Stimulated activated CD4-positive, alpha-beta T cell treated with anti-CD3 and anti-CD28 coated beads, TNF-alpha, amount 100 ng/mL, for 48 hours (primary cell): Measurements from ENCODE around the gene VCX2.
"Not testable (repeated sequence)": the region's sequence is repeated elsewhere in the genome, so short reads cannot be mapped to it uniquely, and the experiment has no call there.

Experiments
- DNase-seq, 3 donors: peaks; one replicate each; pipeline ENCODE4 v3.0.0-alpha.2; 2020; ENCODE audit warnings: low read depth in 3 of 3

The VCX2 gene

GRCh38 chrX:8171169-8171568 is at the start of gene VCX2:
VCX2 (minus strand) TSS chrX:8171267; CDS start chrX:8170643, 624 bp downstream.
- DNase-seq: not testable (repeated sequence)

- no peak for DNase-seq
These were observed 33.9 kb upstream of the VCX2 start for GRCh38 chrX:8204943-8205342.

- no peak for DNase-seq
These were observed 33.3 kb upstream of the VCX2 start for GRCh38 chrX:8204169-8204935.

- no peak for DNase-seq
These were observed 30.8 kb upstream of the VCX2 start for GRCh38 chrX:8201896-8202331.

GRCh38 chrX:8196776-8197175 is 25.7 kb upstream of the VCX2 start:
- no peak for DNase-seq

- no peak for DNase-seq
These were observed 23.1 kb upstream of the VCX2 start for GRCh38 chrX:8194216-8194615.

GRCh38 chrX:8192276-8192675 is 21.2 kb upstream of the VCX2 start:
- DNase-seq: no peak

GRCh38 chrX:8191022-8191421 is 20.0 kb upstream of the VCX2 start:
- DNase-seq: no peak

- DNase-seq: no peak
These were observed 19.3 kb upstream of the VCX2 start for GRCh38 chrX:8190341-8190830.

GRCh38 chrX:8189096-8189830 is 18.2 kb upstream of the VCX2 start:
- no peak for DNase-seq

- DNase-seq: no peak
These were observed 12.3 kb upstream of the VCX2 start for GRCh38 chrX:8183346-8183745.

GRCh38 chrX:8179656-8180055 is 8.6 kb upstream of the VCX2 start:
- no peak for DNase-seq

- DNase-seq: not testable (repeated sequence)
These were observed 17.1 kb downstream of the VCX2 start for GRCh38 chrX:8154011-8154410.

- no peak for DNase-seq
These were observed 23.8 kb downstream of the VCX2 start for GRCh38 chrX:8147226-8147625.

GRCh38 chrX:8144925-8145324 is 26.1 kb downstream of the VCX2 start:
- no peak for DNase-seq

GRCh38 chrX:8141896-8142295 is 29.2 kb downstream of the VCX2 start:
- no peak for DNase-seq

GRCh38 chrX:8140986-8141744 is 29.9 kb downstream of the VCX2 start:
- no peak for DNase-seq

- no peak for DNase-seq
These were observed 31.4 kb downstream of the VCX2 start for GRCh38 chrX:8139716-8140115.

- DNase-seq: no peak
These were observed 32.8 kb downstream of the VCX2 start for GRCh38 chrX:8138252-8138651.

- no peak for DNase-seq
These were observed 44.4 kb downstream of the VCX2 start for GRCh38 chrX:8126648-8127047.

GRCh38 chrX:8126092-8126491 is 45.0 kb downstream of the VCX2 start:
- no peak for DNase-seq

GRCh38 chrX:8125566-8125965 is 45.5 kb downstream of the VCX2 start:
- DNase-seq: no peak
